HCT116 (cell line): ENCODE data around the gene FAM78B. TPM values are rescaled to one million over a fixed set of nuclear protein-coding genes. Genes with fewer than 3 reads are reported as not detected.

ENCODE experiments used
- ATAC-seq: fragments of 200-7000 bp; cut with Tn5 transposase; 2 replicates; pipeline ENCODE4 v1.9.1; 2020; ENCODE audit warnings: mild to moderate bottlenecking, moderate library complexity
- BruUV-seq: library from RNA; stranded (reverse); fragments of 400-500 nt; replicated peaks from 2 replicates; lab custom pipeline; 2021; lab: Mats Ljungman, UMichigan
- CTCF ChIA-PET: fragments of 300-600 bp; sonication (Branson Sonifier 250); formaldehyde crosslinking; loops from one replicate; lab custom pipeline; 2021; ENCODE audit warnings: antibody characterized with exemption; lab: Charles Lee
- POLR2A ChIA-PET: fragments of 300-600, 350-600 bp; sonication (Branson Sonifier 250); formaldehyde crosslinking; loops from one replicate; lab custom pipeline; 2021; ENCODE audit warnings: antibody characterized with exemption; lab: Charles Lee
- RAD21 ChIA-PET, 2 experiments: fragments of 300-600 bp; sonication (Branson Sonifier 250); formaldehyde crosslinking; loops; one replicate each; lab custom pipeline; 2023; ENCODE audit warnings: low total read pairs in 2 of 2; ENCODE audit not compliant: uncharacterized antibody in 2 of 2, unreplicated experiment in 2 of 2, low non-redundant PET in 1 of 2; lab: Charles Lee
- DNase-seq: peaks from one replicate; pipeline ENCODE4 v3.0.0-alpha.2; 2010; ENCODE audit warnings: low read depth, low spot score
- H2AFZ ChIP-seq: fragments of 200-600 bp; shearing (Covaris generic), sonication (generic); 2 replicates; pipeline ENCODE4 v1.6.1; 2017; ENCODE audit warnings: low read depth, mixed run types, mixed read lengths, antibody characterized with exemption, low read length; ENCODE audit not compliant: poor library complexity, severe bottlenecking
- H3K27ac ChIP-seq: 2 replicates; pipeline ENCODE4 v1.5.1; 2012; ENCODE audit warnings: low read depth, low read length
- H3K27me3 ChIP-seq: fragments of 200-600 bp; sonication (generic); 2 replicates; pipeline ENCODE4 v1.6.1; 2016; ENCODE audit warnings: mixed run types, low read length, mixed read lengths; ENCODE audit not compliant: insufficient read depth
- H3K36me3 ChIP-seq, 2 experiments: fragments of 200-500 bp in 1 of 2; fragments of 200-600 bp in 1 of 2; sonication (Bioruptor generic) in 1 of 2; sonication (generic) in 1 of 2; 2 replicates each; pipeline versions ENCODE4 v1.5.1 to v1.6.1; 2014 to 2016; ENCODE audit warnings: low read length in 2 of 2, inconsistent platforms in 1 of 2, mixed read lengths in 1 of 2, mixed run types in 1 of 2; ENCODE audit not compliant: insufficient read depth in 2 of 2, control insufficient read depth in 1 of 2
- H3K4me1 ChIP-seq, 2 experiments: fragments of 200-600 bp in 1 of 2; sonication (generic) in 1 of 2; 2 replicates each; pipeline versions ENCODE4 v1.5.1 to v1.6.1; 2012 to 2017; ENCODE audit warnings: low read length in 2 of 2, inconsistent platforms in 1 of 2, mild to moderate bottlenecking in 1 of 2, mixed read lengths in 1 of 2, mixed run types in 1 of 2, moderate library complexity in 1 of 2; ENCODE audit not compliant: insufficient read depth in 2 of 2, control insufficient read depth in 1 of 2
- H3K4me2 ChIP-seq: fragments of 200-600 bp; sonication (generic); 2 replicates; pipeline ENCODE4 v1.6.1; 2017; ENCODE audit warnings: mixed run types, low read length, mixed read lengths
- H3K4me3 ChIP-seq, 2 experiments: fragments of 200-600 bp in 1 of 2; sonication (generic) in 1 of 2; replicated peaks in 1 of 2; 2 replicates each; pipeline ENCODE4 v1.5.1; 2011 to 2016; ENCODE audit warnings: low read length in 2 of 2, control low read depth in 1 of 2, low read depth in 1 of 2, mild to moderate bottlenecking in 1 of 2, mixed read lengths in 1 of 2, mixed run types in 1 of 2
- H3K79me2 ChIP-seq: fragments of 200-600 bp; sonication (generic); 2 replicates; pipeline ENCODE4 v1.6.1; 2017; ENCODE audit warnings: mild to moderate bottlenecking, mixed run types, low read length, moderate library complexity, mixed read lengths; ENCODE audit not compliant: insufficient read depth
- H3K9ac ChIP-seq: fragments of 200-600 bp; sonication (generic); 2 replicates; pipeline ENCODE4 v1.6.1; 2016; ENCODE audit warnings: low read length, mixed read lengths
- H3K9me2 ChIP-seq: fragments of 200-600 bp; sonication (generic), shearing (Covaris generic); 2 replicates; pipeline ENCODE4 v1.6.1; 2017; ENCODE audit warnings: mixed run types, mild to moderate bottlenecking, moderate library complexity; ENCODE audit not compliant: insufficient read depth
- H3K9me3 ChIP-seq, 2 experiments: fragments of 200-500 bp in 1 of 2; fragments of 200-600 bp in 1 of 2; sonication (Bioruptor generic) in 1 of 2; sonication (generic) in 1 of 2; 2 replicates each; pipeline ENCODE4 v1.6.1; 2014 to 2017; ENCODE audit warnings: low read length in 2 of 2, mixed read lengths in 2 of 2, inconsistent platforms in 1 of 2, low read depth in 1 of 2, mild to moderate bottlenecking in 1 of 2, mixed run types in 1 of 2, moderate library complexity in 1 of 2; ENCODE audit not compliant: control insufficient read depth in 1 of 2, insufficient read depth in 1 of 2
- H4K20me1 ChIP-seq: fragments of 200-600 bp; sonication (generic), shearing (Covaris generic); 2 replicates; pipeline ENCODE4 v1.6.1; 2017; ENCODE audit warnings: mixed run types, mild to moderate bottlenecking, moderate library complexity; ENCODE audit not compliant: insufficient read depth
- ATF3 ChIP-seq: IDR thresholded peaks from 2 replicates; pipeline ENCODE4 v1.6.1; 2012
- CEBPB ChIP-seq: IDR thresholded peaks from 2 replicates; pipeline ENCODE4 v1.6.1; 2012; ENCODE audit warnings: low read depth
- ELF1 ChIP-seq: IDR thresholded peaks from 2 replicates; pipeline ENCODE4 v1.6.1; 2012; ENCODE audit warnings: low read depth, borderline replicate concordance
- EZH2phosphoT487 ChIP-seq: fragments of 200-600 bp; IDR thresholded peaks from 2 replicates; pipeline ENCODE4 v1.6.1; 2018; ENCODE audit warnings: antibody characterized with exemption, borderline replicate concordance
- FOSL1 ChIP-seq: IDR thresholded peaks from 2 replicates; pipeline ENCODE4 v1.6.1; 2012; ENCODE audit warnings: low read depth
- POLR2A ChIP-seq: IDR thresholded peaks from 2 replicates; pipeline ENCODE4 v1.7.0; 2011; ENCODE audit warnings: borderline replicate concordance; ENCODE audit not compliant: insufficient read depth, insufficient read length; ENCODE audit errors: extremely low read depth
- POLR2AphosphoS5 ChIP-seq: IDR thresholded peaks from 2 replicates; pipeline ENCODE4 v1.6.1; 2011; ENCODE audit warnings: mild to moderate bottlenecking, low read depth, low read length, moderate library complexity
- RAD21 ChIP-seq: IDR thresholded peaks from 2 replicates; pipeline ENCODE4 v1.6.1; 2012; ENCODE audit warnings: low read depth, mild to moderate bottlenecking
- TCF7L2 ChIP-seq: IDR thresholded peaks from 2 replicates; pipeline ENCODE4 v1.7.0; 2011; ENCODE audit warnings: borderline replicate concordance, inconsistent platforms; ENCODE audit not compliant: insufficient read depth, insufficient read length; ENCODE audit errors: extremely low read depth
- YY1 ChIP-seq: IDR thresholded peaks from 2 replicates; pipeline ENCODE4 v1.6.1; 2011; ENCODE audit warnings: low read length, low read depth, moderate library complexity, mild to moderate bottlenecking; ENCODE audit not compliant: insufficient replicate concordance; ENCODE audit errors: extremely low read depth
- ZFX ChIP-seq: fragments of 450-650 bp; IDR thresholded peaks from 2 replicates; pipeline ENCODE4 v1.6.1; 2017
- ZNF274 ChIP-seq: fragments of 200-500 bp; sonication (Bioruptor generic); IDR thresholded peaks from 2 replicates; pipeline ENCODE4 v1.6.1; 2014; ENCODE audit warnings: mild to moderate bottlenecking, low read depth, low read length, inconsistent platforms
- intact Hi-C: fragments of 100-400 bp; cut with micrococcal nuclease; formaldehyde crosslinking; loops from 2 replicates; pipeline ENCODE4 v1.10.0; 2022
- microRNA counts: library from miRNA; unstranded; fragments of <30 nt; microRNA quantifications from one replicate; lab custom pipeline; 2015
- microRNA-seq: library from miRNA; unstranded; fragments of <30 nt; microRNA quantifications from one replicate; pipeline ENCODE4, GENCODE V29; 2016; ENCODE audit warnings: borderline number of aligned reads
- total RNA-seq: library from RNA; stranded (reverse); gene quantifications from one replicate; pipeline ENCODE4 v1.2.1, GENCODE V29; 2021; ENCODE audit not compliant: unreplicated experiment
- TF ChIP-seq, protein P1 (sequence below), 3 experiments: fragments of 200-600 bp in 1 of 3; sonication (generic) in 1 of 3; IDR thresholded peaks in 2 of 3; conservative IDR thresholded peaks in 1 of 3; 2 replicates each; pipeline ENCODE4 v1.5.1; 2012 to 2017; ENCODE audit warnings: low read depth in 2 of 3, low read length in 2 of 3, antibody characterized with exemption in 1 of 3, borderline replicate concordance in 1 of 3, control low read depth in 1 of 3, mild to moderate bottlenecking in 1 of 3, mixed read lengths in 1 of 3, mixed run types in 1 of 3, moderate library complexity in 1 of 3; ENCODE audit not compliant: insufficient read depth in 1 of 3

Gene FAM78B
- total RNA-seq, 1 experiment from 2014 or later: 1.4 TPM

- H3K36me3 ChIP-seq: no peaks in the 10 kb centered on the region
- CTCF ChIA-PET: no interaction called here
- no peaks in the 10 kb centered on the region for H3K9me3 ChIP-seq
- no peaks in the 10 kb centered on the region for H3K4me1 ChIP-seq
- H3K27ac ChIP-seq: no peak overlapping the region
- POLR2A ChIA-PET: no interaction called here
- no peaks in the 10 kb centered on the region for H3K9me2 ChIP-seq
- no peak for ATAC-seq
- H2AFZ ChIP-seq: no peak overlapping the region
- no peaks in the 10 kb centered on the region for H3K79me2 ChIP-seq
- DNase-seq: no peak
- BruUV-seq: no TSS peak
- H3K4me2 ChIP-seq: no peak overlapping the region
- intact Hi-C loops: no loop called here
- RAD21 ChIA-PET: no interaction called here
- H3K9ac ChIP-seq: no peak overlapping the region
- no peak for TF ChIP-seq ZFX
- TF ChIP-seq EZH2phosphoT487: no peak
- no peak for TF ChIP-seq ZNF274
- no peak for TF ChIP-seq TCF7L2
- TF ChIP-seq CEBPB: no peak
- TF ChIP-seq POLR2AphosphoS5: no peak
- TF ChIP-seq YY1: no peak
- TF ChIP-seq RAD21: no peak
- TF ChIP-seq ELF1: no peak
- TF ChIP-seq POLR2A: no peak
- TF ChIP-seq, protein P1, sequence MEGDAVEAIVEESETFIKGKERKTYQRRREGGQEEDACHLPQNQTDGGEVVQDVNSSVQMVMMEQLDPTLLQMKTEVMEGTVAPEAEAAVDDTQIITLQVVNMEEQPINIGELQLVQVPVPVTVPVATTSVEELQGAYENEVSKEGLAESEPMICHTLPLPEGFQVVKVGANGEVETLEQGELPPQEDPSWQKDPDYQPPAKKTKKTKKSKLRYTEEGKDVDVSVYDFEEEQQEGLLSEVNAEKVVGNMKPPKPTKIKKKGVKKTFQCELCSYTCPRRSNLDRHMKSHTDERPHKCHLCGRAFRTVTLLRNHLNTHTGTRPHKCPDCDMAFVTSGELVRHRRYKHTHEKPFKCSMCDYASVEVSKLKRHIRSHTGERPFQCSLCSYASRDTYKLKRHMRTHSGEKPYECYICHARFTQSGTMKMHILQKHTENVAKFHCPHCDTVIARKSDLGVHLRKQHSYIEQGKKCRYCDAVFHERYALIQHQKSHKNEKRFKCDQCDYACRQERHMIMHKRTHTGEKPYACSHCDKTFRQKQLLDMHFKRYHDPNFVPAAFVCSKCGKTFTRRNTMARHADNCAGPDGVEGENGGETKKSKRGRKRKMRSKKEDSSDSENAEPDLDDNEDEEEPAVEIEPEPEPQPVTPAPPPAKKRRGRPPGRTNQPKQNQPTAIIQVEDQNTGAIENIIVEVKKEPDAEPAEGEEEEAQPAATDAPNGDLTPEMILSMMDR (IDR thresholded peaks at IDR 0.05 in 2 of 3, conservative IDR thresholded peaks at IDR 0.05 in 1 of 3; ENCODE audit: borderline replicate concordance in 1 of 3, insufficient read depth in 1 of 3, low read depth in 2 of 3, low read length in 2 of 3): no peak
- no peak for TF ChIP-seq ATF3
- TF ChIP-seq FOSL1: no peak
- H3K27me3 ChIP-seq: peaks cover 70% of the 10 kb centered on the region
- H4K20me1 ChIP-seq: no peaks in the 10 kb centered on the region
- no peak overlapping the region for H3K4me3 ChIP-seq
These were observed 146.6 kb downstream of the FAM78B start for GRCh38 chr1:166020210-166020609.

MicroRNAs within 50 kb of the gene (microRNA counts, 767-probe panel; counts per million panel counts)
- not detected for microRNA hsa-miR-921 (lab: Ali Mortazavi, UCI)

Small RNA genes lying within 50 kb of the gene (microRNA-seq; reads per million reads assigned to microRNA genes)
- not detected for gene MIR921
